ENCODE results near the gene ELMO1.

Gene ELMO1

GRCh38 chr7:37225285-37225969 lies 223.2 kb downstream of the ELMO1 start:
- Histone ChIP-seq H3K27ac (no peak overlapping the region), H3K4me3 (no peak overlapping the region), H3K27me3 (no peaks in the 10 kb centered on the region), H3K36me3 (no peaks in the 10 kb centered on the region), H3K4me1 (peaks cover 0 to 3% (median 2%) of the 10 kb centered on the region in 4 donors), H3K9me3 (no peaks in the 10 kb centered on the region)
- DNase-seq = no peak
- intact Hi-C loops (cut with DNase I; ENCODE audit: low total_unique reads) = no loop called here
- TF ChIP-seq CTCF (IDR thresholded peaks at IDR 0.05) = no peak

- H3K4me3 ChIP-seq = no peak overlapping the region
- H3K27ac ChIP-seq = no peak overlapping the region
- no peaks in the 10 kb centered on the region for H3K27me3 ChIP-seq
- no peak for TF ChIP-seq CTCF (IDR thresholded peaks at IDR 0.05)
- H3K36me3 ChIP-seq = no peaks in the 10 kb centered on the region
- H3K4me1 ChIP-seq = no peaks in the 10 kb centered on the region
- intact Hi-C loops (cut with DNase I; ENCODE audit: low total_unique reads) = no loop called here
- no peaks in the 10 kb centered on the region for H3K9me3 ChIP-seq
- no peak for DNase-seq
Observed at GRCh38 chr7:37224746-37225145, 223.9 kb downstream of the ELMO1 start.

- no peak overlapping the region for H3K27ac ChIP-seq
- no peak overlapping the region for H3K4me3 ChIP-seq
- no peak for DNase-seq
- H3K9me3 ChIP-seq = no peaks in the 10 kb centered on the region
- H3K36me3 ChIP-seq = no peaks in the 10 kb centered on the region
- intact Hi-C loops (cut with DNase I; ENCODE audit: low total_unique reads) = no loop called here
- H3K27me3 ChIP-seq = no peaks in the 10 kb centered on the region
- TF ChIP-seq CTCF (IDR thresholded peaks at IDR 0.05) = no peak
- H3K4me1 ChIP-seq = no peaks in the 10 kb centered on the region
Observed at GRCh38 chr7:37220664-37221063, 228.0 kb downstream of the ELMO1 start.

GRCh38 chr7:37218956-37219355 lies 229.7 kb downstream of the ELMO1 start:
- no peaks in the 10 kb centered on the region for H3K36me3 ChIP-seq
- no peak overlapping the region for H3K4me3 ChIP-seq
- no peaks in the 10 kb centered on the region for H3K27me3 ChIP-seq
- H3K4me1 ChIP-seq = no peaks in the 10 kb centered on the region
- no peak for TF ChIP-seq CTCF (IDR thresholded peaks at IDR 0.05)
- no peaks in the 10 kb centered on the region for H3K9me3 ChIP-seq
- H3K27ac ChIP-seq = no peak overlapping the region
- intact Hi-C loops (cut with DNase I; ENCODE audit: low total_unique reads) = no loop called here
- no peak for DNase-seq

GRCh38 chr7:37216923-37217322 lies 231.7 kb downstream of the ELMO1 start:
- intact Hi-C loops (cut with DNase I; ENCODE audit: low total_unique reads) = no loop called here
- H3K27ac ChIP-seq = no peak overlapping the region
- no peak overlapping the region for H3K4me3 ChIP-seq
- no peaks in the 10 kb centered on the region for H3K9me3 ChIP-seq
- no peak for DNase-seq
- H3K4me1 ChIP-seq = peaks cover 0 to 2% (median under 1%) of the 10 kb centered on the region in 4 donors
- TF ChIP-seq CTCF (IDR thresholded peaks at IDR 0.05) = no peak
- no peaks in the 10 kb centered on the region for H3K36me3 ChIP-seq
- no peaks in the 10 kb centered on the region for H3K27me3 ChIP-seq

Measured in tibial artery (tissue), 4 donors.